GM10266 (cell line): ENCODE measurements around the gene PCBP3.

ENCODE experiments used
- DNase-seq: peaks from one replicate; pipeline ENCODE4 v3.0.0; 2012; ENCODE audit errors: extremely low spot score
- TF ChIP-seq, protein P1 (sequence below): IDR thresholded peaks from 2 replicates; pipeline ENCODE4 v1.5.1; 2012; ENCODE audit warnings: mild to moderate bottlenecking, low read depth; ENCODE audit not compliant: control insufficient read depth, insufficient read depth; ENCODE audit errors: missing control alignments

Gene PCBP3

DNA sequence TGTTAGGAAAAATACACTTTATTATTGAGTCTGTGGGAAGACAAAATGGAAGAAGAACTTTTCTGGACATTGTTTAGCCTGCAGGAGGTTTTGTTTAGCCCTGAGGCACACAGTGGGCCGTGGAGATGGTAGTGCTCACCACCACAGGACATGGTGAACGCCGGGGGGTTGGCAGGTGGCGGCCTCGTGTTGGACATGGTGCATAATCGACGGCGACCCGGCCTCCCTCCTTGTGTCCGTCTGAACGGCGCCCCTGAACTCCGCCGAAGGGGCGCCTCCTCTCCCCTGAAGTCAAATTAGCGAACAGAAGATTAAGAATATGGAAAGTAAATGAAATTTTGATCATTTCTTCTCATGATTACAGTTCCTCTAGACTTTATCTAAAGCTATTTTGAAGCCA is 126.4 kb downstream of the PCBP3 start:
- TF ChIP-seq, protein P1, sequence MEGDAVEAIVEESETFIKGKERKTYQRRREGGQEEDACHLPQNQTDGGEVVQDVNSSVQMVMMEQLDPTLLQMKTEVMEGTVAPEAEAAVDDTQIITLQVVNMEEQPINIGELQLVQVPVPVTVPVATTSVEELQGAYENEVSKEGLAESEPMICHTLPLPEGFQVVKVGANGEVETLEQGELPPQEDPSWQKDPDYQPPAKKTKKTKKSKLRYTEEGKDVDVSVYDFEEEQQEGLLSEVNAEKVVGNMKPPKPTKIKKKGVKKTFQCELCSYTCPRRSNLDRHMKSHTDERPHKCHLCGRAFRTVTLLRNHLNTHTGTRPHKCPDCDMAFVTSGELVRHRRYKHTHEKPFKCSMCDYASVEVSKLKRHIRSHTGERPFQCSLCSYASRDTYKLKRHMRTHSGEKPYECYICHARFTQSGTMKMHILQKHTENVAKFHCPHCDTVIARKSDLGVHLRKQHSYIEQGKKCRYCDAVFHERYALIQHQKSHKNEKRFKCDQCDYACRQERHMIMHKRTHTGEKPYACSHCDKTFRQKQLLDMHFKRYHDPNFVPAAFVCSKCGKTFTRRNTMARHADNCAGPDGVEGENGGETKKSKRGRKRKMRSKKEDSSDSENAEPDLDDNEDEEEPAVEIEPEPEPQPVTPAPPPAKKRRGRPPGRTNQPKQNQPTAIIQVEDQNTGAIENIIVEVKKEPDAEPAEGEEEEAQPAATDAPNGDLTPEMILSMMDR = no peak
- DNase-seq = no peak

DNA sequence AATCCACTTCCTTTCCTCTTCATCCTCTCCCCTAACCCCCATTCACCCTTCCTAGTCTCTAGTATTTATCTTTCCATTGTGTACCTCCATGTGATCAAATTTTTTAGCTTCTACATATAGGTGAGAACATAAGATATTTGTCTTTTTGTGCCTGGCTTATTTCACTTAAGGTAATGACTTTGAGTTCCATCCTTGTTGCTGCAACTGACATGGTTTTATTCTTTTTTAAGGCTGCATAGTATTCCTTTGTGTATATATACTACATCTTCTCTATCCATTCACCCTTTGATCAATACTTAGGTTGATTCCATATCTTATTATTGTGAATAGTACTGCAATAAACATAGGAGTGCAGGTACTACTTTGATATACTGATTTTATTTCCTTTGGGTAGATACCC is 128.7 kb downstream of the PCBP3 start:
- TF ChIP-seq, protein P1 = no peak
- no peak for DNase-seq

DNA sequence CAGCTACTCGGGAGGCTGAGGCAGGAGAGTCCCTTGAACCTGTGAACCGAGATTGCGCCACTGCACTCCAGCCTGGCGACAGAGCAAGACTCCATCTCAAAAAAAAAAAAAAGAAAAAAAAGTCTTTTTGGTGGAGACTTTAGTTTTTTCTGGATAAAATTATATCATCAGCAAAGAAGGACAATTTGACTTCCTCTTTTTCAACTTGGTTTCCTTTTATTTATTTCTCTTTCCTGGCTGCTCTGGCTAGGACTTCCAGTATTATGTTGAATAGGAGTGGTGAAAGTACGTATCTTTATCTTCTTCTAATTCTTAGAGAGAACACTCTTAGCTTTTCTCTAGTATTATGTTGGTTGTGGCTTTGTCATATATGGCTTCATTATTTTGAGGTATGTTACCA is 130.8 kb downstream of the PCBP3 start:
- TF ChIP-seq, protein P1 = no peak
- DNase-seq = no peak

DNA sequence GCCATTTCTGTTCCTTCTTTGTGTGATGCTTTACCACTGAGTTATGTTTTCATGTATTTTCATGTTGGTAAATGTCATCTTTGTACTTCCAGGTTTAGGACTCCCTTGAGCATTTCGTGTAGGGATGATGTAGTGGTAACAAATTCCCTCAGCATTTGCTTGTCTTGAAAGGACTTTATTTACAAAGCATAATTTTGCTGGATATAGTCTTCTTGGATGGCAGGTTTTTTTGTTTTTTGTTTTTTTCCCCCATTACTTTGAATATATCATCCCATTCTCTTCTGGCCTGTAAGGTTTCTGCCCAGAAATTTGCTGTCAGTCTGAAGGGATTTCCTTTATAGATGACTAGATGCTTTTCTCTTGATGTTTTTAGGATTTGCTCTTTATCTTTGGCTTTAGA is 133.4 kb downstream of the PCBP3 start:
- DNase-seq = no peak
- TF ChIP-seq, protein P1 = no peak

DNA sequence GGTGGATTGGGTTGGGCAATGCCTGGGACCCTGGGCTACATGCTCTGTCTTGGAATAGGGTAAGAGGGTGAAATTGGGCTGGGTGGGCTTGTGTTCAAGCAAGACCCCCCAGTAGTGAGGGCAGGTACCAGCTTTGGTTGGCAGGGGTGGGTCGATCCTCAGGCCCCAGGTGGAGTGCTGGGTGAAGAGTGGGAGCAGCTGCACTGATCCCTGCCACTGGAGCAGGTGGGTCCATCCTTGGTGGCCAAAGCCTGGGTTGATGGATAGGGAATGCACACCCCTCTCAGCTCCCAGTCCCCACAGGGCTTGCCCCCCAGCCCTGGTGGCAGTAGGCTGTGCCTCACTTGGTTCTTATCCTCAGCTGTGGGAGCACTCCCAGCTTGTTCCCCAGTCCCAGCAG is 135.2 kb downstream of the PCBP3 start:
- TF ChIP-seq, protein P1 = no peak
- no peak for DNase-seq

DNA sequence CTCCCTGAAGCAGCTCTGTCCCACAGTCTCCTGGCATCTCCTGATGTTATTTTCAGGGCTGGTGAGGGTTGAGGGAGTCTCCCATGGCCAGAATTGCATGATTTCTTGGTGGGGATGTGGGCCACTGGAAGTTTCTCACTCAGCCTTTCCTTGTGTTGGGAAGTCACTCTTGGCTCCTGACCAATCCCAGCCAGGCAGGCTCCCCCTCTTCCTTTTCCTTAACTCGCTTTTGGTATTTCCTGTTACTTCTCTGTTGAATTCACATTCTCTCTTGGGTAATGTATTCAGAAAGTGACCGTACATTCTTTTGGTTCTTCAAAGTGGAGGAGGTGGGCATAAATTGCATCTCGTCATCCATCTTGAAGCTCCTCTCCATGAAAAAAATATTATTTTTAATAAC is 135.7 kb downstream of the PCBP3 start:
- TF ChIP-seq, protein P1 = no peak
- DNase-seq = no peak

DNA sequence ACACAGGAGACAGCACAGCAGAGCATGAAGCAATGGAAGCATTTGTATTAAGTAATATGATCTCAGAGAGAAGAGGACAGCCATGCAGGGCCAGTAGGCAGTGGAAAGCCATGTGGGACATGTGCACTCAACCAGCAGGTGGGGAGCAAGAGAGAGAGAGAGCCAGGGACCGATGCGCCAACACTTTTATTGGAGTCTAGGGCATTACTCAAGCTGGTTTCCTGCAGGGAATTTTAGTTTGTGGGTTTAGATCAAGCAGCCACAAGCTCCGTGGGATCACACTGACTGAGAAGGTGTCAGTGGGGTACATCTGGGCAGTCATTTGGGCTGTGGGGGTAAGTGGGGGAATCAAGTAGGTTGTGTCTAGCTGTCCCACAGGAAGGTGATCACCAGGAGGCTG is 137.1 kb downstream of the PCBP3 start:
- no peak for DNase-seq
- TF ChIP-seq, protein P1 = no peak
